HCT116 (cell line): Measurements from ENCODE around the gene SLC6A6. TPM values are rescaled to one million over a fixed set of nuclear protein-coding genes. Genes with fewer than 3 reads are reported as not detected.

Source experiments
- ATAC-seq: fragments of 200-7000 bp; cut with Tn5 transposase; 2 replicates; pipeline ENCODE4 v1.9.1; 2020; ENCODE audit warnings: mild to moderate bottlenecking, moderate library complexity
- BruUV-seq: library from RNA; stranded (reverse); fragments of 400-500 nt; replicated peaks from 2 replicates; lab custom pipeline; 2021; lab: Mats Ljungman, UMichigan
- CTCF ChIA-PET: fragments of 300-600 bp; sonication (Branson Sonifier 250); formaldehyde crosslinking; loops from one replicate; lab custom pipeline; 2021; ENCODE audit warnings: antibody characterized with exemption; lab: Charles Lee
- POLR2A ChIA-PET: fragments of 300-600, 350-600 bp; sonication (Branson Sonifier 250); formaldehyde crosslinking; loops from one replicate; lab custom pipeline; 2021; ENCODE audit warnings: antibody characterized with exemption; lab: Charles Lee
- RAD21 ChIA-PET, 2 experiments: fragments of 300-600 bp; sonication (Branson Sonifier 250); formaldehyde crosslinking; loops; one replicate each; lab custom pipeline; 2023; ENCODE audit warnings: low total read pairs in 2 of 2; ENCODE audit not compliant: uncharacterized antibody in 2 of 2, unreplicated experiment in 2 of 2, low non-redundant PET in 1 of 2; lab: Charles Lee
- DNase-seq: peaks from one replicate; pipeline ENCODE4 v3.0.0-alpha.2; 2010; ENCODE audit warnings: low read depth, low spot score
- H2AFZ ChIP-seq: fragments of 200-600 bp; shearing (Covaris generic), sonication (generic); 2 replicates; pipeline ENCODE4 v1.6.1; 2017; ENCODE audit warnings: low read depth, mixed run types, mixed read lengths, antibody characterized with exemption, low read length; ENCODE audit not compliant: poor library complexity, severe bottlenecking
- H3K27ac ChIP-seq: 2 replicates; pipeline ENCODE4 v1.5.1; 2012; ENCODE audit warnings: low read depth, low read length
- H3K27me3 ChIP-seq: fragments of 200-600 bp; sonication (generic); 2 replicates; pipeline ENCODE4 v1.6.1; 2016; ENCODE audit warnings: mixed run types, low read length, mixed read lengths; ENCODE audit not compliant: insufficient read depth
- H3K36me3 ChIP-seq, 2 experiments: fragments of 200-500 bp in 1 of 2; fragments of 200-600 bp in 1 of 2; sonication (Bioruptor generic) in 1 of 2; sonication (generic) in 1 of 2; 2 replicates each; pipeline versions ENCODE4 v1.5.1 to v1.6.1; 2014 to 2016; ENCODE audit warnings: low read length in 2 of 2, inconsistent platforms in 1 of 2, mixed read lengths in 1 of 2, mixed run types in 1 of 2; ENCODE audit not compliant: insufficient read depth in 2 of 2, control insufficient read depth in 1 of 2
- H3K4me1 ChIP-seq, 2 experiments: fragments of 200-600 bp in 1 of 2; sonication (generic) in 1 of 2; 2 replicates each; pipeline versions ENCODE4 v1.5.1 to v1.6.1; 2012 to 2017; ENCODE audit warnings: low read length in 2 of 2, inconsistent platforms in 1 of 2, mild to moderate bottlenecking in 1 of 2, mixed read lengths in 1 of 2, mixed run types in 1 of 2, moderate library complexity in 1 of 2; ENCODE audit not compliant: insufficient read depth in 2 of 2, control insufficient read depth in 1 of 2
- H3K4me2 ChIP-seq: fragments of 200-600 bp; sonication (generic); 2 replicates; pipeline ENCODE4 v1.6.1; 2017; ENCODE audit warnings: mixed run types, low read length, mixed read lengths
- H3K4me3 ChIP-seq, 2 experiments: fragments of 200-600 bp in 1 of 2; sonication (generic) in 1 of 2; replicated peaks in 1 of 2; 2 replicates each; pipeline ENCODE4 v1.5.1; 2011 to 2016; ENCODE audit warnings: low read length in 2 of 2, control low read depth in 1 of 2, low read depth in 1 of 2, mild to moderate bottlenecking in 1 of 2, mixed read lengths in 1 of 2, mixed run types in 1 of 2
- H3K79me2 ChIP-seq: fragments of 200-600 bp; sonication (generic); 2 replicates; pipeline ENCODE4 v1.6.1; 2017; ENCODE audit warnings: mild to moderate bottlenecking, mixed run types, low read length, moderate library complexity, mixed read lengths; ENCODE audit not compliant: insufficient read depth
- H3K9ac ChIP-seq: fragments of 200-600 bp; sonication (generic); 2 replicates; pipeline ENCODE4 v1.6.1; 2016; ENCODE audit warnings: low read length, mixed read lengths
- H3K9me2 ChIP-seq: fragments of 200-600 bp; sonication (generic), shearing (Covaris generic); 2 replicates; pipeline ENCODE4 v1.6.1; 2017; ENCODE audit warnings: mixed run types, mild to moderate bottlenecking, moderate library complexity; ENCODE audit not compliant: insufficient read depth
- H3K9me3 ChIP-seq, 2 experiments: fragments of 200-500 bp in 1 of 2; fragments of 200-600 bp in 1 of 2; sonication (Bioruptor generic) in 1 of 2; sonication (generic) in 1 of 2; 2 replicates each; pipeline ENCODE4 v1.6.1; 2014 to 2017; ENCODE audit warnings: low read length in 2 of 2, mixed read lengths in 2 of 2, inconsistent platforms in 1 of 2, low read depth in 1 of 2, mild to moderate bottlenecking in 1 of 2, mixed run types in 1 of 2, moderate library complexity in 1 of 2; ENCODE audit not compliant: control insufficient read depth in 1 of 2, insufficient read depth in 1 of 2
- H4K20me1 ChIP-seq: fragments of 200-600 bp; sonication (generic), shearing (Covaris generic); 2 replicates; pipeline ENCODE4 v1.6.1; 2017; ENCODE audit warnings: mixed run types, mild to moderate bottlenecking, moderate library complexity; ENCODE audit not compliant: insufficient read depth
- CTCF ChIP-seq, 3 experiments: fragments of 200-600 bp in 1 of 3; sonication (generic) in 1 of 3; IDR thresholded peaks in 2 of 3; conservative IDR thresholded peaks in 1 of 3; 2 replicates each; pipeline ENCODE4 v1.5.1; 2012 to 2017; ENCODE audit warnings: low read depth in 2 of 3, low read length in 2 of 3, antibody characterized with exemption in 1 of 3, borderline replicate concordance in 1 of 3, control low read depth in 1 of 3, mild to moderate bottlenecking in 1 of 3, mixed read lengths in 1 of 3, mixed run types in 1 of 3, moderate library complexity in 1 of 3; ENCODE audit not compliant: insufficient read depth in 1 of 3
- EZH2phosphoT487 ChIP-seq: fragments of 200-600 bp; IDR thresholded peaks from 2 replicates; pipeline ENCODE4 v1.6.1; 2018; ENCODE audit warnings: antibody characterized with exemption, borderline replicate concordance
- FOSL1 ChIP-seq: IDR thresholded peaks from 2 replicates; pipeline ENCODE4 v1.6.1; 2012; ENCODE audit warnings: low read depth
- JUND ChIP-seq: IDR thresholded peaks from 2 replicates; pipeline ENCODE4 v1.6.1; 2012
- MAX ChIP-seq: IDR thresholded peaks from 2 replicates; pipeline ENCODE4 v1.6.1; 2012
- POLR2A ChIP-seq: IDR thresholded peaks from 2 replicates; pipeline ENCODE4 v1.7.0; 2011; ENCODE audit warnings: borderline replicate concordance; ENCODE audit not compliant: insufficient read depth, insufficient read length; ENCODE audit errors: extremely low read depth
- REST ChIP-seq: IDR thresholded peaks from 2 replicates; pipeline ENCODE4 v1.6.1; 2012; ENCODE audit warnings: low read depth
- YY1 ChIP-seq: IDR thresholded peaks from 2 replicates; pipeline ENCODE4 v1.6.1; 2011; ENCODE audit warnings: low read length, low read depth, moderate library complexity, mild to moderate bottlenecking; ENCODE audit not compliant: insufficient replicate concordance; ENCODE audit errors: extremely low read depth
- ZBTB33 ChIP-seq: IDR thresholded peaks from 2 replicates; pipeline ENCODE4 v1.6.1; 2011; ENCODE audit warnings: mild to moderate bottlenecking, low read length, moderate library complexity; ENCODE audit not compliant: insufficient replicate concordance; ENCODE audit errors: extremely low read depth
- ZFX ChIP-seq: fragments of 450-650 bp; IDR thresholded peaks from 2 replicates; pipeline ENCODE4 v1.6.1; 2017
- intact Hi-C: fragments of 100-400 bp; cut with micrococcal nuclease; formaldehyde crosslinking; loops from 2 replicates; pipeline ENCODE4 v1.10.0; 2022
- total RNA-seq: library from RNA; stranded (reverse); gene quantifications from one replicate; pipeline ENCODE4 v1.2.1, GENCODE V29; 2021; ENCODE audit not compliant: unreplicated experiment

The SLC6A6 gene
- total RNA-seq, 1 experiment from 2014 or later, result 36.3 TPM

- no peak for TF ChIP-seq CTCF (IDR thresholded peaks at IDR 0.05 in 2 of 3, conservative IDR thresholded peaks at IDR 0.05 in 1 of 3; ENCODE audit: borderline replicate concordance in 1 of 3, insufficient read depth in 1 of 3, low read depth in 2 of 3, low read length in 2 of 3)
- no peak for TF ChIP-seq POLR2A
- no peak for TF ChIP-seq YY1
- TF ChIP-seq REST, result no peak
- TF ChIP-seq MAX, result no peak
- TF ChIP-seq EZH2phosphoT487, result no peak
- no peak for TF ChIP-seq ZFX
- no peak for TF ChIP-seq FOSL1
- TF ChIP-seq ZBTB33, result no peak
- TF ChIP-seq JUND, result no peak
- TF ChIP-seq, all 23 proteins: peak for 0
- peaks cover 83% of the 10 kb centered on the region for H3K79me2 ChIP-seq
- no peaks in the 10 kb centered on the region for H3K36me3 ChIP-seq
- RAD21 ChIA-PET, result interaction anchor here in 1 of 2 experiments (0.6 kb wide), 1 partner anchor 9 kb away, joined by 4 read pairs; no protein-coding TSS in a partner anchor
- H3K9ac ChIP-seq, result no peak overlapping the region
- CTCF ChIA-PET, result no interaction called here
- no peak for ATAC-seq
- no peak overlapping the region for H2AFZ ChIP-seq
- H3K27me3 ChIP-seq, result no peaks in the 10 kb centered on the region
- peaks cover 5% of the 10 kb centered on the region; the same call in 1 of the 2 replicates for H4K20me1 ChIP-seq
- H3K4me1 ChIP-seq, result peaks cover 50 to 68% of the 10 kb centered on the region in 2 experiments
- DNase-seq, result no peak
- intact Hi-C loops, result no loop called here
- no peaks in the 10 kb centered on the region for H3K9me3 ChIP-seq
- H3K27ac ChIP-seq, result no peak overlapping the region
- POLR2A ChIA-PET, result no interaction called here
- H3K4me3 ChIP-seq, result no peak overlapping the region
- BruUV-seq, result no TSS peak
- no peaks in the 10 kb centered on the region for H3K9me2 ChIP-seq
- peak overlapping the region; percentile 37; the same call in 1 of the 2 replicates for H3K4me2 ChIP-seq
Observed at GRCh38 chr3:14434498-14435151, 32.2 kb downstream of the SLC6A6 start.
